ENCODE results near the gene MAGI2.
"Not testable (repeated sequence)": the region's sequence is repeated elsewhere in the genome, so short reads cannot be mapped to it uniquely, and the experiment has no call there.

Gene MAGI2

GRCh38 chr7:78521961-78522360 is 931.5 kb downstream of the MAGI2 start:
- DNase-seq (ENCODE audit: extremely low read depth, low read depth) = no peak
- no peak for TF ChIP-seq CTCF (IDR thresholded peaks at IDR 0.05; ENCODE audit: low read depth, low read length)

- DNase-seq (ENCODE audit: extremely low read depth, low read depth) = no peak
- no peak for TF ChIP-seq CTCF (IDR thresholded peaks at IDR 0.05; ENCODE audit: low read depth, low read length)
These were observed 937.0 kb downstream of the MAGI2 start for GRCh38 chr7:78516450-78516849.

GRCh38 chr7:78514634-78515033 is 938.8 kb downstream of the MAGI2 start:
- TF ChIP-seq CTCF (IDR thresholded peaks at IDR 0.05; ENCODE audit: low read depth, low read length) = no peak

GRCh38 chr7:78510580-78511188 is 942.8 kb downstream of the MAGI2 start:
- peak; percentile 24 for DNase-seq (ENCODE audit: extremely low read depth, low read depth)
- TF ChIP-seq CTCF (IDR thresholded peaks at IDR 0.05; ENCODE audit: low read depth, low read length) = peak; percentile 98

More at GRCh38 chr7:78514634-78515033, 938.8 kb downstream of the MAGI2 start:
- no peak for DNase-seq (ENCODE audit: extremely low read depth, low read depth)

GRCh38 chr7:78503301-78503700 is 950.2 kb downstream of the MAGI2 start:
- not testable (repeated sequence) for DNase-seq (ENCODE audit: extremely low read depth, low read depth)

GRCh38 chr7:78501064-78501463 is 952.4 kb downstream of the MAGI2 start:
- no peak for TF ChIP-seq CTCF (IDR thresholded peaks at IDR 0.05; ENCODE audit: low read depth, low read length)
- DNase-seq (ENCODE audit: extremely low read depth, low read depth) = no peak

GRCh38 chr7:78499971-78500370 is 953.5 kb downstream of the MAGI2 start:
- TF ChIP-seq CTCF (IDR thresholded peaks at IDR 0.05; ENCODE audit: low read depth, low read length) = no peak

GRCh38 chr7:78499283-78499682 is 954.2 kb downstream of the MAGI2 start:
- DNase-seq (ENCODE audit: extremely low read depth, low read depth) = no peak
- no peak for TF ChIP-seq CTCF (IDR thresholded peaks at IDR 0.05; ENCODE audit: low read depth, low read length)

More at GRCh38 chr7:78499971-78500370, 953.5 kb downstream of the MAGI2 start:
- no peak for DNase-seq (ENCODE audit: extremely low read depth, low read depth)

Measured in AG09319 (cell line).